ENCODE data around the gene KRTAP6-3.

Gene KRTAP6-3, protein sequence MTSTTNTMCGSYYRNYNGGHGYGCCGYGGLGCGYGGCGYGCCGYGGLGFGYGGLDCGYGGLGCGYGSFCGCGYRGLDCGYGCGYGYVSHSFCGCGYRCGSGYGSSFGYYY

DNA sequence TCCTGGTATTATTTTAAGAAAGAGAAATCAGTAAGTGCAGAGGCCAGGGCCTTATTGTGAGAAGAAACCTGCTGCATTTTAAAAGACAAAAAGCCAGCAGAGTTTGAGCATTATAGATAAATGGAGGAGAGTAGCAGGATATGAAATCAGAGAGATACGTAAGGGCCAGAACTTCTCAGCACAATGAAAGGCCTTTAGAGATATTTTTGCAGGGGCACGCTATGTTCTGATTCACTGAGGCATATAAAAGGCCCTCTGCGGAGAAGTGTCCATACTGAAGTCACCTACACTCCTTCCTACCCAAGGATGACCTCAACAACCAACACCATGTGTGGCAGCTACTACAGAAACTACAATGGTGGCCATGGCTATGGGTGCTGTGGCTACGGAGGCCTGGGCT lies at the start of gene KRTAP6-3:
TSS of gene KRTAP6-3 (plus strand) at position 301 of the 400 bp plus-strand sequence. CDS start at position 307, 6 bp downstream.
- no peak for DNase-seq

DNA sequence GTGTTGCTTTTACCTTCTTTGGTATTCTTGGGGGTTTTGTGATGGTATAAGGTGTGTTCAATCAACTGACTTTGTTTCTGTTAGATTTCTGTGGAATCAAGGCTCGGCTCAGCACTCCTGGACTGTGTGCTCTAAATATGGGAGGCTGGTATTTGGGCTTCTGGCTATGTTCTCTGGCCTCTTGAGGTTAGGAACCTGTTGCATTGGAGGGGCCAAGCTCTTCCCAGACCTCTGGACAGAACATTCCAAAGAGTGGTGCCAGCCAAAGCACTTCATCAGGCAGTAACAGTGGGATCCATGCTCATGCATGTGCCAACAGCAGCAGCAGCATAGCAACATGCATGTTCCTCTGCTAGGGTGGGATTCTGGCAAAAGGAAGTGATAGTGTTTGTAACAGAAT lies 39.5 kb upstream of the KRTAP6-3 start:
- DNase-seq: no peak

DNA sequence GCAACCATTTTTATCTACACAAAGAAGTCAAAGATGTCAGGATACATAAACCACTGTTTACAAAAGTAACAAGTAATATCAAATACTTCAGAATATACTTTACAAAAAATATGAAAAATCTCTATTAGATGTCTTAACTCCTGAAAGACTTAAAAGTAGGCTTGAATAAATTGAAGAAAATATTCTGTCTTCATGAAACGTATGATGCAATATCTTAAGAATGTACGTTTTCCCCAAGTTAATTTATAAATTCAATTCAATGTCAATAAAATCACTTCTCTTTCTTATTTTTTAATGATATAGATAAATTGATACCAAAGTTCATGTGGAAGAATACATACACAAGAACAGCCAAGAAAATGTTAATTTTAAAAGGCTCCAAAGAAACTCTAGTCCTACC lies 37.1 kb upstream of the KRTAP6-3 start:
- no peak for DNase-seq

DNA sequence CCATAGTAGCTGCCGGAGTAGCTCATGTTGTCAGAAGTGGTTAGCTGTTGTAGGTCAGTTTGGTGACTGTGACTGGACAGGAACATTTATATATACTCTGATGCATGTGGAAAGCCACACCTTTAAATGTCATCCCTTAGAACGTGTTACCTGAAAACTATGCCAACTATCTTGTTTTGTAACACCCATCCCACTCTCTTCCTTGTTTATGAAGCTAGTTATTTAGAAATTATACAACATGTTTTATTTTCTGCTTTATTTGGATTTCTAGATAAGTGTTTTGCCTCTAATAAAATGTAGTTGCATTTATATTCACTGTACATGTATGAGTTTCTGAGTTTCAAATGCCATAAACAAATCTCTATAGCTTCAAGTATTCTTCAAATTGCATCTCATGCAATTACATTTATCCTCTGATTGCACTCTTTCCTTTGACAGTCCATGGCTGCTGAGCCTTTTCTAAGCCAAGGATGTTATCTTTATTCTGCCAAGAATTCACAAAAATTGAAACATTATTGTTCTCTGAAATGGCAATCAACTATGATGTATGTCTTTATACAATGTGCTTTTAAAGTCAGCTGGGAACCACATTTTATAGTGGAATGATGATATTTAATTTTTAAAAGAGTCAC lies 30.9 kb upstream of the KRTAP6-3 start, which contains the start of gene KRTAP19-7:
TSS of gene KRTAP19-7 (minus strand) at position 51 of the 632 bp plus-strand sequence. CDS start at position 26, 25 bp downstream.
- DNase-seq: no peak

DNA sequence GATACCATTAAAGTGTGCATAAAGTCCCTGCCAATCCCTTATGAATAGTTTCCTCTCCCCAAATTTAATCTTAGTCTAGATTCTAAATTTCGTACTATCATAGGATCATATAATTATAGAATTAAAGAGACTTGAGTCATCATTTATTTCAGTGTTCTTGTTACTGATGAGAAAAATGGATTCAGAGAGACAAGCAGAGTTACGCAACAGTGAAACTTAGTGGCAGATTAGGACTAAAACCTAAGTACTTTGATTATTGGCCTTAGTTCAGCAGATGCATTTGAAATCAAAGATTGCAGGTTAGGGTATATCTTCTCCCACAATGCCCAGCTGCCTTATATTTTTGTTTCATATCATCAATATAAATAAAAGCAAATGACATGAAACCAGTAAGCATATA lies 30.3 kb upstream of the KRTAP6-3 start:
- DNase-seq: no peak

DNA sequence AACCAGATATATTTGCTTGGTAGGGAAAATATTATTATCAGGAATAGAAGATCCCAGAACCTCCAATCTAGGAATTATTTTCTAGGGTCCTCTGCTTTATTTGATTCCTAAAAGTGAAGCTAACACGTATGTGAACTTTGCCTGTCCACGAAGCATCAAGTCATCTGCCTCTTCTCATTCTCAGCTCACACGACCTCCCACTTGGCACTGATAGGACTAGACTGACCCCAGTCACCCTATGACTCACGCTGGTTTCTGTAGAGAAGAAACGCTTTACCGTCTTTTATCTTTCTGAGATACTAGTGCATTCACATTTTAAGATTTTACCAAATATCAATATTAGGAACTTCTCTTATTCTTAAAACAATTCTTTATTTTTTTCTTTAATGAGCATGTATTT lies 29.2 kb upstream of the KRTAP6-3 start:
- no peak for DNase-seq

DNA sequence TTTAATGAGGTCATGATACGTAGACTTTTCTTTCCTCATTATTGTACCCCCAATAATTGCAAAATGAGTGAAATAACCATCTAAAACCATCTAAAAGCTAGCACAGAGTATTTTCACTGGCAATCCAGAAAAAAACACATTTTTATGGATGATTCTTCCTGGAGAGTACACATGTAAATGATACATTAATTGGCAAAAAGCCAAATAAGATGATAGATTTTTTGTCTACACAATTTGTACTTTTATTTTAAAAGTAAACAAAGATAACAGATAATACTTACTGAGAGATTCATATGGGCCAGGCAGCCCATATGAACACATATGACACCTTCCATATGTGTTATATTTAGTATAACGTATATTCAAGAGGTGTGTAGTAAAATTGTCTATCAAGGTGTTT lies 28.6 kb upstream of the KRTAP6-3 start:
- no peak for DNase-seq

DNA sequence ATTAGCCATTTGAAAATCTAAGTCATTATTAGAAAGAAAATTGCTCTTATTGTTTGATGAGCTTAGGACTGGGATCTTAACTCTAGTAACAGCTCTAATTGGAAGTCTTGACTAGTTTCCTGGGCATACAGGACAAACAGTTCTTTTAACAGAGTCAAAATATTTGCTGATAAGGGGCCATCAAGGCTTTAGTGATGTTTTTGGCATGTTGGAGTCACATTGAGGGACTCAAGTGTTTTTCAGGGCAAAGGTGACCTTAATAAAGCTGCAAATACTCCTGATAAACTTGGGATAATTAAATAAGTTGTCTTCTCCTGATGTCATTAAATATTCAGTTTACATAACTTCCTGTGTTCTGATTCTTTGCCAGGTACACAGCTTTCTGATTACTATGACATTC lies 24.6 kb upstream of the KRTAP6-3 start:
- no peak for DNase-seq

DNA sequence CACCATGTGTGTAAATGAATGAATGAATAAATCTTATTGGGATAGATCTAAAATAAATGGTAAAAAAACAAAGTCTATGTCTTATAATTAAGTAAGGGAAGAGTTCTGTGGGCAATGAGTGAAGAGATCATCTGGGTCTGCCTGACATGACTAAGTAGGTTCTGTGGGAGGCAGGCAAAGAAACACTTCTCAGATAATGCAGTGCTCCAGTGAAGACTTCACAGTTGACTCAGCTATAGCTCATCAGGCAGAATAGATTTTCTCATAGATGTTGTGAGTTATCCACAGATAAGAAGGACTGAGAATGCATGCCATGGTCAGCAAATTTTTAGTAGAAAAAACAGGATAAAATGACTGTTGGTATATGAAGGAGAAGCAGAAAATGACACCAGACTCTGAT lies 14.5 kb upstream of the KRTAP6-3 start:
- no peak for DNase-seq

DNA sequence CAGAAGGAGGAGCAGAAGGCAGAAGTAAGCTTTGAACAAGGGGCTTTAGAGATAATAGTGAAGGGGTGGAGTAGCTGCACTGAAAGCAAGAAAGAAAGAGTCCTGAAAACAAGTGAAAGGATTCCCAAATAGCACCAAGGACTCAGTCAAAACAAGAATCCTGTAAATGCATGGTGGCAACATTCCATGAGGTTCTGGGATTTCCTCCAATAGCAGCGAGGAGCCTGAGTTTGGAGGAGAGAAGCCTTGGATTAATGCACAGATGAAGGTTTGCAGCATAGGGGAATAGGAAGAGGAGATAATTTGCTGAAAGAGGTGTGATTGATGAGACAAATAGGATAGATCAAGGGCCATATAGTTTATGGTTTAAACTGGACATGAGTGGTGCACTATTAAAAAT lies 12.9 kb upstream of the KRTAP6-3 start:
- DNase-seq: no peak

DNA sequence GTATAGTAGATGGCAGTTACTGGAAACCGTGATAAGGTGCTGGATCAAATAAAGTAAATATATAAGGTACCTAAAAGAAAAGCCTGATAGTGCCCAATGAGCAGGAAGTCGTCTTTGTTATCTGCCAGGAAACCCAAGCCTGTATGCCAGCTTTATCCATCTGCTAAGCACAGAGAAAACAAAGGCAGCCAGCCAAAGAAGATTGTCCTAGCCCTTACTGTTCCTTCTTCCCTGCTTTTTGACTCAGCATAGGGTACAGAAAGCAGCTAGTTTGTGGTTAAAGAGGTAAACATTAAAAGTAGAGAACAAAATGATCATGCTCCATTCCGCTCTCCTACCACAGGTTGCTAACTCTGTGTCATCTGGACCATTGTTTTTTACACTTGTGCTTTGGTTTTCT lies 12.1 kb upstream of the KRTAP6-3 start:
- no peak for DNase-seq

DNA sequence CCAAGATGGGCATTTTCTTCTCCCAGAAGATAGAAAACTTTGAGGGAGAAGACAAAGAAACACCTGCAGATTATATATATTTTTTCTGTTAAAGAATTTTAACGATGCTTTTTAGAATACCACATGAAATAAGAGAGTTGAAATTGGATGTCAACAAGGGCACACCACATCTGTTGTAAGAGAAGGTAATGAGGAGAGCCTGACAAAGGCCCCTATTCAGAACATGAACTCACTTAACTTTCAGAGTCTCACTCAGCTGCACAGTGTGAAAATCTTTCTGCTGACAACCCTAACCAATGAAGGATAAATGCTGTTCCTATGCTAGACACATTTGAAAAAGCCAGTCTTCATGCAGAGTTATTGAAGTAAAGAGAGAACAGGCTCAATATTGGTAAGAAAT lies 9.4 kb upstream of the KRTAP6-3 start:
- DNase-seq: no peak

DNA sequence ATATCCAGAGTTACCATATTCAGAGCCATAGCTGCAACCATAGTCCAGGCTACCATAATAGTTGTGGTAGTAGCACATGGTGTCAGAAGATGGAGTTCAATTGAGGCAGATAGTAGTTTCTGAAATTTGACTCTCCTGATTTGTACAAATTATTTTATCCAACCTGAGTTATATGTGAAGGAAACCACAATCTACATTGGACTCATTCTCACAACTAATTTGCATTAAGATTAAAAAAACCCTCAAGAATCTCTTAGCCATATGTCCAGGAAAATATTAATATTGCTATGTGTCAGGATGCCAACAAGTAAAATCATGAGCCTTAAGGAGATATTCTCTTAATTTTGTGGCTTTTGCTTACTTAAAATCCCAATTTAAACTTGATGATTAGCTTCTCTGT lies 1.9 kb upstream of the KRTAP6-3 start, which contains the start of gene KRTAP22-2:
TSS of gene KRTAP22-2 (minus strand) at position 101 of the 400 bp plus-strand sequence.
- DNase-seq: no peak

DNA sequence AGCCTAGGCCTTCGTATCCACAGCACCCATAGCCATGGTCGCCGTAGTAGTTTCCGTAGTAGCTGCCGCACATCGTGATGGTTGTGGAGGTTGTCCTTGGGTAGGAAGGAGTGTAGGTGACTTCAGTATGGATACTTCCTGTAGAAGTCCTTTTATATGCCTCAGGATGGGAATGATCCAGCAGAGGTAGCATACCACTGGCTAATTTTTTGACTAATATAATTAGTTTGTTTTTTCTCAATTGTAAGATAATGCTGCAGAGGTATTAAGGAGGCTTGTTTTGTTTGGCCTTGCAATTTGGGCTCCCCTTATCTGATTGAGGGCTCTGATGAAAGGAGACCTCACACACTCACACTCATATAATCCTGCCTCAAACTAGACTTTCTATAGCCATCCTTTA lies 6.6 kb downstream of the KRTAP6-3 start, which contains the start of gene KRTAP6-2:
TSS of gene KRTAP6-2 (minus strand) at position 101 of the 400 bp plus-strand sequence. CDS start at position 73, 28 bp downstream.
- no peak for DNase-seq

DNA sequence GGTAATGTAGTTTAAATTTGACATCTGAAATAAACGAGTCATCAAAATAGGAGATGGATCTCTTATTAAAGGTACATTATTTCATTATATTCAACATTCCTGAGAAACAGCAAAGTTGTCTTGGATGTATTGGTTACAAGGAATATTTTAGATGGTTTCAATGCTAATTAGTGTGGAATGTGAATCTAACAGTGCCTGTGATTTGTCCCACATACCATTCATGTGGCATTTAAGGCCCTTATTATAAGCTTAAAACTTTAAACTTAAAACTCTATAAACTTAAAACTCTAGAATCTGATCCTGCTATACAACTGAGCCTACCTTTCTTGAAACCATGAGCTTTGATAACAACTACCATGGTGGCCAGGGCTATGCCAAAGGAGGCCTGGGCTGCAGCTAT lies 8.5 kb downstream of the KRTAP6-3 start, which contains the start of gene KRTAP22-1:
TSS of gene KRTAP22-1 (plus strand) at position 301 of the 400 bp plus-strand sequence.
- no peak for DNase-seq

DNA sequence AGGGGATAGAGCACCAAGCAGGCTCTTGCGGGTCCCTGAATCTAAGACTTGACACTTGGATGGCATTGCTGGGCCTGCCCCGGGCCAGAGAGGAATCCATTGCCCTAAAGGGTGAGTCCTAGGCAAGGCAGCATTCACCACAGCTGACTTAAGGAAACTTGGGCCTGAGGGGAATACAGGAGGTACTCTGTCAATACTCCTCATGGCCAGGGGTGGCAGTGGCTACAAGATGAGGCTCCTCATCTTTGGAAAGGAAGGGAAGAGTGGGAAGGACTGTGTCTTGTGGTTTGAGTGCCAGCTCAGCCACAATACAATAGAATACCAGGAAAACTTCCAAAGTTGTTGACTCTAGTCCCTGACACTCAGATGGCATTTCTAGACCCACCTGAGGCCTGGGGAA lies 13.7 kb downstream of the KRTAP6-3 start:
- no peak for DNase-seq

DNA sequence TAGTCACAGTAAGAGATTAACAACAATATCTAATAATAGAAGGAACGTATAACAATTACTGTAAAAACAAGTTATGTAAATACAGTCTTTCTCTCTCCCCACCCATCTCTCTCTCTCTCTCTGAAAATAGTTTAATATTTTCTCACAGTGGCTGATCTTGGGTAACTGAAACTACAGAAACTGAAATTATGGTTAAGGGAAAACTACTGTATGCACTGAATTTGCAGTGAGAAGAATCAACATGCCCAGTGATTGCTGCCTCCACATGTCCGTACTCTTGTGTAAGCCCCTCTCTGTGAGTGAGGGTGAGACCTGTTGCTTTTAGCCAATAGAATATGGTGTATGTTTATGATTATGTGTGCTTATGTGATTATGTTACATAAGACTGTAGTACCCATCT lies 19.9 kb downstream of the KRTAP6-3 start:
- no peak for DNase-seq

DNA sequence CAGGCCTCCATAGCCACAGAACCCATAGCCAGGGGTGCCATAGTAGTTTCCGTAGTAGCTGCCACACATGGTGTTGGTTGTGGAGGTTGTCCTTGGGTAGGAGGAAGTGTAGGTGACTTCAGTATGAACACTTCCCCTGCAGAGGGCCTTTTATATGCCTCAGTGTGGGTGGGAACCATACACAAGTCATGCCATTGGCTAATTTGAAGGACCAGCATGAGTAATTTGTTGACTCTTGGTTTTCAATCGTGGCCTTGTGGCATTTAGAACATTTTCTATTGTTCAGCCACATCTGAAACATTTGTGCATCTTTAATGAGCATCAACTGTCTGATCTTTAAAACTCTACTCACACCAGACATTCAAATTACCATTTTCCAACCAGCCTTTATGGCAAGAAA lies 21.6 kb downstream of the KRTAP6-3 start, which contains the start of gene KRTAP6-1:
TSS of gene KRTAP6-1 (minus strand) at position 95 of the 400 bp plus-strand sequence. CDS start at position 69, 26 bp downstream.
- no peak for DNase-seq

DNA sequence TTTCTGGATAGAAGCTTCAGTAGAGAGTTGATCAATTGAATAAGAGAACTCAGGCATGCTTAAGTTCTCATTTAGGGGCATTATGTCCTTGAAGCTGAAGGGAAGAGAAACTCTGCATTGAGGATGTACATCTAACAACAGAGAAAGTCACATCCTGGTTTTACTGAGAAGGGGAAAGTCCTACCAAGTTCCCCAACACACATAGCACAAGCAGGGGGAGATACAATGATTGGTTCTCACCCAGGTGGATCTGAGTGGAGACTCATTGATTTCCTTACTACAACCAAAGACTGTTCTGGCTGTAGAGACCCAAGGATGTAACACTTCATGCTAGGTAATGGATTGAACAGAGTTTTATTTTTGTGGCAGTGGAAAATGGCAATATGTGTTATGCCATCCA lies 23.0 kb downstream of the KRTAP6-3 start:
- DNase-seq: no peak

DNA sequence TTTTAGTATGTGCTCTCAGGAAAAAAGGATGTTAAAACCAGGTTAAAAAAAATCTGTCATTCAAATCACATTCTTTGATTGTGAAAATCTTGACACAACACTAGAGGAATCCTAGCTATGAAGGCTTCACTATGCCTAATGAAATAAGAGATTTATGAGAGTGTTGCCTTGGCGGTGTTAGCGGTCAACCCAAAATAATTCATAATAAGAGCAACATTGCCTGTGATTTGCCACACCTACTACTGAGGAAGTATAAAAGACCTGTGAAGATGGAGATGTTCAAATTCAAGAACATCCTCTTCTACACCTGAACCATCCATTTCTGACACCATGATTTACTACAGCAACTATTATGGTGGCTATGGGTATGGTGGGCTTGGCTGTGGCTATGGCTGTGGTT lies 23.9 kb downstream of the KRTAP6-3 start, which contains the start of gene KRTAP20-1:
TSS of gene KRTAP20-1 (plus strand) at position 301 of the 400 bp plus-strand sequence. CDS start at position 331, 30 bp downstream.
- DNase-seq: no peak

DNA sequence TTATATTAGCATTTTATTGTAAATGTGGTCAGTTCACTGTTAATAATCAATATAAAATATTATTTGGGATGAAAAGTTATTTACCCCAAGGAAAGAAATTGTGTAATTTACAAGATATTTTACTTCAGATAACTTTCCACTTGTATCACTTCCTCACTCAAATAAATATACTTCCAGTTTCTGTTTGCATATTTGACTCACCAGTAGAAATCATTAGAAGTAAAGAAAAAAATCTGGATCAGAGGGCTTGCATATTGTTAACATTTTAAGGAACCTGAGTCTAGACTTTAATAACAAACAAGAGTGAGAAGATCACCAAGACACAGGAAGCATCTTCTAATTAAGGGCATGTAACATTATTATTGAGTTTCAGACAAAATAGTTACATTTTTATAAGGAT lies 27.8 kb downstream of the KRTAP6-3 start:
- DNase-seq: no peak

DNA sequence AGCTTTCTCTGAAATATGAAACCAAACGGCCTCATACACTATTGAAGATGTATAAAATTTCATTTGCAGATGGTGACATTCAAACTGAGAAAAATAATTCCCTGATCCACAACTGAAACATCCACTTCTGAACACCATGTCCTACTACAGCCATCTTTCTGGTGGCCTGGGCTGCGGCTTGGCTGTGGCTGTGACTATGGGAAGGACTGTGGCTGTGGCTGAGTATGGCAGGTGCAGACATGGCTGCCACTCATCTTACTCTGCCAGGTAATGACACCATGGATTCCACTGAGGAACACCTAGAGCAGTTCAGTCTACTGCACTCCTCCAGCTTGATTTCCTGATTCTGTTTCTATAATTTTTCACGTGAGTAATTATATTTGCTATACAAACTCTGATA lies 28.3 kb downstream of the KRTAP6-3 start, which contains the start of gene KRTAP20-4:
TSS of gene KRTAP20-4 (plus strand) at position 106 of the 400 bp plus-strand sequence.
- DNase-seq: no peak

DNA sequence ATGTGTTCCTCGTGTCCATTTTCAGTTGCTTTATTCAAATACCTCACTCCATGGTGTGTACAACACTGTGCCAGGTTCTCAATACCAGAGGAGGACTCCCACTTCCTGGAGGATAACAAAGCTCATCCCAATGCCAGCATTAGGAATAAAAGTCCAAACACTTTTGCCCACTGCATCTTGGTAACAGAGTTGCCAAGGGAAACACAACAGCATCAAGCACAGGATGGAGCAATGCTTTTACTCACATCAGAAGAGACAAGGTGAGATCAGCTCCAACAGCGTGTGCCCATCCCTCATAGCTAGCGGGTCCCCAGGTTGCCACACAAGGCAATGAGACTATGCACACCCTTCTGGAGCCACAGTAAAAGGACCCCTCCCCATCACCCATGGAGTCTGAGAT lies 31.1 kb downstream of the KRTAP6-3 start:
- DNase-seq: no peak

DNA sequence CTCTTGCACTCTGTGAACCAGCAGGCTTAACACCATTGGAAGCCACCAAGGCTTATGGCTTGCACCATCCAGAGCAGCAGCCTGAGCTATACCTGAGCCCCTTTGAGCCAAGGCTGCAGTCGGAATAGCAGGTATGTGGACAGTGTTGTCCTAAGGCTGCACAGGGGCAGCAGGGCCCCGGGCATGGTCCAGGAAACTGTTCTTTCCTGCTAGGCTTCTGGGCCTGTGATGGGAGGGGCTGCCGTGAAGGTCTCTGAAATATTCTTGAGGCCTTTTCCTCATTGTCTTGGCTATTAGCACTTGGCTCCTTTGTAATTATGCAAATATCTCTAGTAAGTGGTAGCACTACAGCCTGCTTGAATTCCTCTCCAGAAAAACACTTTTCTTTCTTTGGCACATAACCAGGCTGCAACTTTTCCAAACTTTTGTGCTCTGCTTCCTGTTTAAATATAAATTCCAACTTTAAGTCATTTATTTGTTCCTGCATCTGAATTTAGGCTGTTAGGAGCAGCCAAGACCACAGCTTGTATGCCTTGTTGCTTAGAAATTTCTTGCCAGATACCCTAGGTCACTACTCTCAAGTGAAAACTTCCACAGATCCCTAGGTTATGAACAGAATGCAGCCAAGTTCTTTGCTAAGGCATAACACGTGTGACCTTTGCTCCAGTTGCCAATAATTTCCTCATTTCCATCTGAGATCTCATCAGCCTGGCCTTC lies 33.4 kb downstream of the KRTAP6-3 start:
- DNase-seq: no peak
